Measurements from ENCODE around the gene TBL1X. TPM values are rescaled to one million over a fixed set of nuclear protein-coding genes. Genes with fewer than 3 reads are reported as not detected.

TBL1X gene
- total and polyA plus RNA-seq, 2 donors (not counting 3 experiments of a cell fraction or from before 2014, with no cell fraction given): 8.7 to 25.3 TPM

DNA sequence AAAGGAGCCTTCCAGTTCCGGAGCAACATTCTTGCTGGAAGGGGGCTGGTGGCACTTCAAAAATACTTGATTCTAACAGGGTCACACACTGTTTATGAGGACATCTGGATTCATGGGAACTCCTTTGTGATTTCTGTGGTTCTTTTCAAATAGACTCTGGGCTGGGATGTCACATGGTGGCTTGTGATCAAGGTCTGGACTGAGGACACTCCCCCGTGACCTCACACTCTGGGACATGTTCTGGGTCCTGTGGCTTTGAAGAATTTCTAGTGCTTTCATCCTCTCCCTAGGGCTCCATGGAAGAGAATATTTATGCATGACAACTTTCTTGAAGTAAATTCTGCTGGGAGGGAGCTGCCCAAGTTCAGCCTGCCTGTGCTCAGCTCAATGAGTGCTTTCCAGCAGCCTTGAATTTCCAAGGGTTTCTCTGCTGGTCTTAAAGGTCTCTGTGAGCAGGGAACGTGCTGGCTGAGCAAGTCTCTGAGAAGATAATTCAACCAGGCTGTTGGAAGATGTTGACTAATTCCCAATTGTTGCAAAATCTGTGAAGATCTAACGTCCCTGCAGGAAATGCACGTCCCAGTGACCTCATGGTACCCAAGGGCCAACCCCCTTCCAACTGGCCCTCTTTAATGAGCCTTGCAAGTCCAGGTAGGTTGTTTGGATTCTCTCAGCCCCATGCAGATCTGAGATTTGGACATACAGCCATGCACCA is 264.5 kb downstream of the TBL1X start:
- ChIA-PET POLR2A (no interaction called here), CTCF (no interaction called here)
- Histone ChIP-seq H3K27ac (ENCODE audit: insufficient read depth, low read depth, low read length) (no peak overlapping the region), H3K79me2 (ENCODE audit: control insufficient read depth, insufficient read depth, low read length) (no peaks in the 10 kb centered on the region), H3K9ac (replicated peaks; ENCODE audit: extremely low read depth, insufficient read depth, low read length) (no peak overlapping the region), H3K36me3 (ENCODE audit: control insufficient read depth in 2 of 2, extremely low read depth in 1 of 2, insufficient read depth in 2 of 2, low read length in 2 of 2) (no peaks in the 10 kb centered on the region), H3K4me3 (replicated peaks in 1 of 3; ENCODE audit: insufficient read depth in 1 of 3, low read depth in 1 of 3, low read length in 3 of 3) (no peak overlapping the region), H3K4me1 (ENCODE audit: control insufficient read depth, extremely low read depth, insufficient read depth, low read length) (no peaks in the 10 kb centered on the region), H2AFZ (ENCODE audit: low read depth, low read length) (no peak overlapping the region), H3K9me1 (replicated peaks; ENCODE audit: control insufficient read depth, extremely low read depth, insufficient read depth, low read length) (no peaks in the 10 kb centered on the region), H3K4me2 (ENCODE audit: insufficient read depth, low read length) (no peak overlapping the region), H3K9me3 (replicated peaks; ENCODE audit: control insufficient read depth, insufficient read depth, low read length) (no peaks in the 10 kb centered on the region), H3K27me3 (ENCODE audit: control insufficient read depth in 2 of 2, insufficient read depth in 2 of 2, low read length in 2 of 2) (no peaks in the 10 kb centered on the region), H4K20me1 (replicated peaks; ENCODE audit: control insufficient read depth, extremely low read depth, insufficient read depth, low read length) (no peaks in the 10 kb centered on the region)
- FAIRE-seq: no peak
- no peak for DNase-seq (ENCODE audit: low read depth, low spot score)
- no TSS peak for BruUV-seq (replicated peaks)
- dilution Hi-C loops (cut with MboI; ENCODE audit: extremely low pct_ligation_motif_present, low sequenced_read_pairs) (no loop called here), intact Hi-C loops (cut with micrococcal nuclease) (no loop called here)
- TF ChIP-seq EZH2 (IDR thresholded peaks at IDR 0.05; ENCODE audit: borderline replicate concordance, low read depth, low read length, severe bottlenecking) (no peak), POLR2AphosphoS5 (IDR thresholded peaks at IDR 0.05; ENCODE audit: insufficient read depth, low read depth, low read length) (no peak), GATA2 (IDR thresholded peaks at IDR 0.05; ENCODE audit: insufficient read depth, insufficient read length, low read depth, low read length) (no peak), FOS (IDR thresholded peaks at IDR 0.05; ENCODE audit: borderline replicate concordance, insufficient read depth, low read length) (no peak), MYC (IDR thresholded peaks at IDR 0.05; ENCODE audit: low read depth, low read length) (no peak), JUN (IDR thresholded peaks at IDR 0.05; ENCODE audit: borderline replicate concordance, insufficient read depth, insufficient read length, low read depth) (no peak), POLR2A (IDR thresholded peaks at IDR 0.05; ENCODE audit: low read depth, low read length) (no peak)
- TF ChIP-seq, protein P1, sequence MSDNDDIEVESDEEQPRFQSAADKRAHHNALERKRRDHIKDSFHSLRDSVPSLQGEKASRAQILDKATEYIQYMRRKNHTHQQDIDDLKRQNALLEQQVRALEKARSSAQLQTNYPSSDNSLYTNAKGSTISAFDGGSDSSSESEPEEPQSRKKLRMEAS (IDR thresholded peaks at IDR 0.05; ENCODE audit: insufficient read depth, insufficient read length): no peak
- TF ChIP-seq, protein P2, sequence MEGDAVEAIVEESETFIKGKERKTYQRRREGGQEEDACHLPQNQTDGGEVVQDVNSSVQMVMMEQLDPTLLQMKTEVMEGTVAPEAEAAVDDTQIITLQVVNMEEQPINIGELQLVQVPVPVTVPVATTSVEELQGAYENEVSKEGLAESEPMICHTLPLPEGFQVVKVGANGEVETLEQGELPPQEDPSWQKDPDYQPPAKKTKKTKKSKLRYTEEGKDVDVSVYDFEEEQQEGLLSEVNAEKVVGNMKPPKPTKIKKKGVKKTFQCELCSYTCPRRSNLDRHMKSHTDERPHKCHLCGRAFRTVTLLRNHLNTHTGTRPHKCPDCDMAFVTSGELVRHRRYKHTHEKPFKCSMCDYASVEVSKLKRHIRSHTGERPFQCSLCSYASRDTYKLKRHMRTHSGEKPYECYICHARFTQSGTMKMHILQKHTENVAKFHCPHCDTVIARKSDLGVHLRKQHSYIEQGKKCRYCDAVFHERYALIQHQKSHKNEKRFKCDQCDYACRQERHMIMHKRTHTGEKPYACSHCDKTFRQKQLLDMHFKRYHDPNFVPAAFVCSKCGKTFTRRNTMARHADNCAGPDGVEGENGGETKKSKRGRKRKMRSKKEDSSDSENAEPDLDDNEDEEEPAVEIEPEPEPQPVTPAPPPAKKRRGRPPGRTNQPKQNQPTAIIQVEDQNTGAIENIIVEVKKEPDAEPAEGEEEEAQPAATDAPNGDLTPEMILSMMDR (IDR thresholded peaks at IDR 0.05; ENCODE audit: extremely low read depth in 1 of 2, insufficient read depth in 1 of 2, low read depth in 1 of 2, low read length in 2 of 2): no peak

All from endothelial cell of umbilical vein (primary cell).